ENCODE data around the gene AGAP2.

AGAP2 gene

GRCh38 chr12:57707250-57707649, 31.3 kb downstream of the AGAP2 start:
- H3K27me3 ChIP-seq (ENCODE audit: control insufficient read depth in 5 of 5, insufficient read depth in 4 of 5, low read length in 5 of 5) = no peaks in the 10 kb centered on the region
- no peak overlapping the region for H3K27ac ChIP-seq (ENCODE audit: low read depth, low read length)
- no peaks in the 10 kb centered on the region for H3K4me1 ChIP-seq (ENCODE audit: control insufficient read depth in 5 of 5, insufficient read depth in 5 of 5, low read length in 5 of 5)
- no peak overlapping the region for H3K4me3 ChIP-seq (ENCODE audit: low read depth in 1 of 5, low read length in 5 of 5)
- H3K9me3 ChIP-seq (ENCODE audit: control insufficient read depth in 5 of 5, low read length in 5 of 5) = peaks cover 0 to 5% (median 0%) of the 10 kb centered on the region in 5 donors
- H3K9ac ChIP-seq (ENCODE audit: low read length in 5 of 5) = no peak overlapping the region
- peaks cover 18 to 31% (median 28%) of the 10 kb centered on the region in 5 donors for H3K36me3 ChIP-seq (ENCODE audit: control insufficient read depth in 5 of 5, insufficient read depth in 5 of 5, low read length in 5 of 5)

GRCh38 chr12:57700317-57700716, 38.2 kb downstream of the AGAP2 start:
- no peak overlapping the region for H3K27ac ChIP-seq (ENCODE audit: low read depth, low read length)
- H3K9me3 ChIP-seq (ENCODE audit: control insufficient read depth in 5 of 5, low read length in 5 of 5) = peaks cover 0 to 5% (median 0%) of the 10 kb centered on the region in 5 donors
- peaks cover 29 to 62% (median 42%) of the 10 kb centered on the region in 5 donors for H3K36me3 ChIP-seq (ENCODE audit: control insufficient read depth in 5 of 5, insufficient read depth in 5 of 5, low read length in 5 of 5)
- H3K4me1 ChIP-seq (ENCODE audit: control insufficient read depth in 5 of 5, insufficient read depth in 5 of 5, low read length in 5 of 5) = peaks cover 0 to 1% (median 0%) of the 10 kb centered on the region in 5 donors
- no peaks in the 10 kb centered on the region for H3K27me3 ChIP-seq (ENCODE audit: control insufficient read depth in 5 of 5, insufficient read depth in 4 of 5, low read length in 5 of 5)
- H3K4me3 ChIP-seq (ENCODE audit: low read depth in 1 of 5, low read length in 5 of 5) = no peak overlapping the region
- H3K9ac ChIP-seq (ENCODE audit: low read length in 5 of 5) = peak overlapping the region in 1 of 5 donors; percentile 20

DNA sequence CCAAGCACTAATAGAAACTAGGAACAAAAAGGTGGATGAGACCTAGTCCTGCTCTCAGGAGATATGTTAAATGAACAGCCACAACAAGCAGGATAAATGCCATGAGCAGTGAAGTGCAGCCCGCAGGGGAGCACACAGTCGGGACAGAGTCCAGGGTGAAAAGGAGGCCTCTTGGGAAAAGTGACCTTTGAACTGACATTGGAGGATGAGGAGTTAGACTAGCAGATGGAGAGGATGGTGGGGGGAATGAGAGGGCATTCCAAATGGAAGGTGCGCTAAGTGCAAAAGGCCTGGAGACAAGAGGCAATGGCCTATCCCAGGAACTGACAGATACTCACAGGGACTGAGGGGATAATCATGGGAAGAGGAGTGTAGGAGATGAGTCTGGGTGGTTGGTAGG, 40.1 kb downstream of the AGAP2 start:
- Histone ChIP-seq H3K4me1 (ENCODE audit: control insufficient read depth in 5 of 5, insufficient read depth in 5 of 5, low read length in 5 of 5) (peaks cover 7 to 16% (median 13%) of the 10 kb centered on the region in 5 donors), H3K9me3 (ENCODE audit: control insufficient read depth in 5 of 5, low read length in 5 of 5) (no peaks in the 10 kb centered on the region), H3K27me3 (ENCODE audit: control insufficient read depth in 5 of 5, insufficient read depth in 4 of 5, low read length in 5 of 5) (no peaks in the 10 kb centered on the region), H3K4me3 (ENCODE audit: low read depth in 1 of 5, low read length in 5 of 5) (no peak overlapping the region), H3K27ac (ENCODE audit: low read depth, low read length) (no peak overlapping the region), H3K36me3 (ENCODE audit: control insufficient read depth in 5 of 5, insufficient read depth in 5 of 5, low read length in 5 of 5) (peaks cover 18 to 60% (median 38%) of the 10 kb centered on the region in 5 donors), H3K9ac (ENCODE audit: low read length in 5 of 5) (no peak overlapping the region)

GRCh38 chr12:57697076-57697475, 41.5 kb downstream of the AGAP2 start:
- Histone ChIP-seq H3K4me1 (ENCODE audit: control insufficient read depth in 5 of 5, insufficient read depth in 5 of 5, low read length in 5 of 5) (peaks cover 7 to 19% (median 16%) of the 10 kb centered on the region in 5 donors), H3K27me3 (ENCODE audit: control insufficient read depth in 5 of 5, insufficient read depth in 4 of 5, low read length in 5 of 5) (no peaks in the 10 kb centered on the region), H3K9ac (ENCODE audit: low read length in 5 of 5) (no peak overlapping the region), H3K27ac (ENCODE audit: low read depth, low read length) (no peak overlapping the region), H3K36me3 (ENCODE audit: control insufficient read depth in 5 of 5, insufficient read depth in 5 of 5, low read length in 5 of 5) (peaks cover 16 to 53% (median 34%) of the 10 kb centered on the region in 5 donors), H3K9me3 (ENCODE audit: control insufficient read depth in 5 of 5, low read length in 5 of 5) (no peaks in the 10 kb centered on the region), H3K4me3 (ENCODE audit: low read depth in 1 of 5, low read length in 5 of 5) (no peak overlapping the region)

DNA sequence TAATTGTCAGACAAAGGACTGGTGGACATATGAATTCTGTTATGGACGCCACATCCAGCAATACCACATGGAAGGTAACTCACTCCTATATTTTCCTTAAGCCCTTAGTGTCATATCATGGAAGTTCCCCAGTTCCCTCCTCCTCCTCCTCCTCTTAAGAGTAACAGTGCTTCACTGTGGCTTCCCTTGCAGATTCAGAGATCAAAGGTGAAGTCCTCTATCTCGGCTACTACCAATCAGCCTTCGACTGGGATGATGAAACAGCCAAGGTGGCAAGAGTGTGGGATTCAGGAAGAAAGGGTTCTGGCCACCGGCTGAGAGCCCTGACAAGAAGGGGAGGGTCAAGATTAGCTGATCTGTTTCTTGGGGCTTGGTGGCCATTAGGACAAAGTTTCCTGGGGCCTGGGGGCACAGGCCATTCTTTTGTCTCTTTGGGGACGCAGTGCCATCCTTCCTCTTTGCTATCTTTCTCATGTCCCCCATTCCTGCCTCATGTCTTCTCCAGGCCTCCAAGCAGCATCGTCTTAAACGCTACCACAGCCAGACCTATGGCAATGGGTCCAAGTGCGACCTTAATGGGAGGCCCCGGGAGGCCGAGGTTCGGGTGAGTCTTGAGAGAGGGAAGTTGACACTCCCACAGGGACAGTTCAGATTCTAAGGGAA, 42.6 kb downstream of the AGAP2 start:
- no peak overlapping the region for H3K27ac ChIP-seq (ENCODE audit: low read depth, low read length)
- H3K9ac ChIP-seq (ENCODE audit: low read length in 5 of 5) = no peak overlapping the region
- H3K4me1 ChIP-seq (ENCODE audit: control insufficient read depth in 5 of 5, insufficient read depth in 5 of 5, low read length in 5 of 5) = peaks cover 7 to 19% (median 16%) of the 10 kb centered on the region in 5 donors
- H3K36me3 ChIP-seq (ENCODE audit: control insufficient read depth in 5 of 5, insufficient read depth in 5 of 5, low read length in 5 of 5) = peaks cover 16 to 47% (median 34%) of the 10 kb centered on the region in 5 donors
- H3K9me3 ChIP-seq (ENCODE audit: control insufficient read depth in 5 of 5, low read length in 5 of 5) = no peaks in the 10 kb centered on the region
- no peaks in the 10 kb centered on the region for H3K27me3 ChIP-seq (ENCODE audit: control insufficient read depth in 5 of 5, insufficient read depth in 4 of 5, low read length in 5 of 5)
- H3K4me3 ChIP-seq (ENCODE audit: low read depth in 1 of 5, low read length in 5 of 5) = no peak overlapping the region

GRCh38 chr12:57694459-57695019, 44.0 kb downstream of the AGAP2 start:
- peak overlapping the region; percentile 73 to 88 (median 86) for H3K9ac ChIP-seq (ENCODE audit: low read length in 5 of 5)
- peaks cover 7 to 19% (median 16%) of the 10 kb centered on the region in 5 donors for H3K4me1 ChIP-seq (ENCODE audit: control insufficient read depth in 5 of 5, insufficient read depth in 5 of 5, low read length in 5 of 5)
- no peaks in the 10 kb centered on the region for H3K27me3 ChIP-seq (ENCODE audit: control insufficient read depth in 5 of 5, insufficient read depth in 4 of 5, low read length in 5 of 5)
- H3K4me3 ChIP-seq (ENCODE audit: low read depth in 1 of 5, low read length in 5 of 5) = peak overlapping the region; percentile 95 to 100 (median 100)
- H3K27ac ChIP-seq (ENCODE audit: low read depth, low read length) = peak overlapping the region; percentile 70
- no peaks in the 10 kb centered on the region for H3K9me3 ChIP-seq (ENCODE audit: control insufficient read depth in 5 of 5, low read length in 5 of 5)
- H3K36me3 ChIP-seq (ENCODE audit: control insufficient read depth in 5 of 5, insufficient read depth in 5 of 5, low read length in 5 of 5) = peaks cover 16 to 39% (median 33%) of the 10 kb centered on the region in 5 donors

- Histone ChIP-seq H3K9ac (ENCODE audit: low read length in 5 of 5) (peak within 1 kb of the TSS; percentile 73 to 88 (median 86)), H3K9me3 (ENCODE audit: control insufficient read depth in 5 of 5, low read length in 5 of 5) (no peaks in the 10 kb centered on the region), H3K4me1 (ENCODE audit: control insufficient read depth in 5 of 5, insufficient read depth in 5 of 5, low read length in 5 of 5) (peaks cover 7 to 19% (median 16%) of the 10 kb centered on the region in 5 donors), H3K27ac (ENCODE audit: low read depth, low read length) (peak within 1 kb of the TSS; percentile 70), H3K36me3 (ENCODE audit: control insufficient read depth in 5 of 5, insufficient read depth in 5 of 5, low read length in 5 of 5) (peaks cover 14 to 33% (median 29%) of the 10 kb centered on the region in 5 donors), H3K4me3 (ENCODE audit: low read depth in 1 of 5, low read length in 5 of 5) (peak within 1 kb of the TSS; percentile 95 to 100 (median 100)), H3K27me3 (ENCODE audit: control insufficient read depth in 5 of 5, insufficient read depth in 4 of 5, low read length in 5 of 5) (no peaks in the 10 kb centered on the region)
Observed at GRCh38 chr12:57693659-57694458, 44.7 kb downstream of the AGAP2 start, which contains the start of gene OS9. OS9 (plus strand) TSS chr12:57694132; CDS start chr12:57694162, 30 bp downstream.

DNA sequence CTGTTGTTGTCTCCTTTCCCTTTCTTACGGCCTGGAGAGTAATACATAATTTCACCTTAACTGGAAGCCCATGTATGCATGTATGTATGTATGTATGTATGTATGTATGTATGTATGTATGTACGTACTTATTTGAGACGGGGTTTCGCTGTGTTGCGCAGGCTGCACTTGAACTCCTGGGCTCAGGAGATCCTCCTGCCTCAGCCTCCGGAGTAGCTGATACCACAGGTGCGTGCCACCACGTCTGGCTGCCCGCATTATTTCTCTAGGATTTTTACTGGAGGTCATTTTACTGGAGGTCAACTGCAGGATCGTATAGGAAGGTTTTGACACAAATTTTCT, 45.3 kb downstream of the AGAP2 start:
- Histone ChIP-seq H3K27ac (ENCODE audit: low read depth, low read length) (no peak overlapping the region), H3K9me3 (ENCODE audit: control insufficient read depth in 5 of 5, low read length in 5 of 5) (no peaks in the 10 kb centered on the region), H3K27me3 (ENCODE audit: control insufficient read depth in 5 of 5, insufficient read depth in 4 of 5, low read length in 5 of 5) (peaks cover 0 to 2% (median 0%) of the 10 kb centered on the region in 5 donors), H3K9ac (ENCODE audit: low read length in 5 of 5) (no peak overlapping the region), H3K4me3 (ENCODE audit: low read depth in 1 of 5, low read length in 5 of 5) (peak overlapping the region; percentile 10 to 100 (median 53)), H3K36me3 (ENCODE audit: control insufficient read depth in 5 of 5, insufficient read depth in 5 of 5, low read length in 5 of 5) (peaks cover 14 to 27% (median 24%) of the 10 kb centered on the region in 5 donors), H3K4me1 (ENCODE audit: control insufficient read depth in 5 of 5, insufficient read depth in 5 of 5, low read length in 5 of 5) (peaks cover 7 to 19% (median 16%) of the 10 kb centered on the region in 5 donors)

- Histone ChIP-seq H3K27ac (ENCODE audit: low read depth, low read length) (no peak overlapping the region), H3K4me1 (ENCODE audit: control insufficient read depth in 5 of 5, insufficient read depth in 5 of 5, low read length in 5 of 5) (peaks cover 7 to 19% (median 16%) of the 10 kb centered on the region in 5 donors), H3K27me3 (ENCODE audit: control insufficient read depth in 5 of 5, insufficient read depth in 4 of 5, low read length in 5 of 5) (peaks cover 0 to 3% (median 0%) of the 10 kb centered on the region in 5 donors), H3K9ac (ENCODE audit: low read length in 5 of 5) (no peak overlapping the region), H3K36me3 (ENCODE audit: control insufficient read depth in 5 of 5, insufficient read depth in 5 of 5, low read length in 5 of 5) (peaks cover 6 to 19% (median 17%) of the 10 kb centered on the region in 5 donors), H3K9me3 (ENCODE audit: control insufficient read depth in 5 of 5, low read length in 5 of 5) (no peaks in the 10 kb centered on the region), H3K4me3 (ENCODE audit: low read depth in 1 of 5, low read length in 5 of 5) (no peak overlapping the region)
Observed at GRCh38 chr12:57692500-57692899, 46.0 kb downstream of the AGAP2 start.

Data from subcutaneous abdominal adipose tissue (tissue), 5 donors.